H9 (cell line): ENCODE data around the gene ERAP2. TPM values are rescaled to one million over a fixed set of nuclear protein-coding genes. Genes with fewer than 3 reads are reported as not detected.
A peak's percentile ranks its signal among the peaks of the same experiment; 100 is the strongest.

Experiments used
- DNase-seq: peaks from one replicate; pipeline ENCODE4 v3.0.0-alpha.2; 2017
- H2AFZ ChIP-seq: one replicate; pipeline ENCODE4 v1.6.1; 2013; ENCODE audit warnings: mild to moderate bottlenecking, low read length, control low read depth, moderate library complexity
- H2AK5ac ChIP-seq: 2 replicates; pipeline ENCODE4 v1.6.1; 2013; ENCODE audit warnings: low read length, control low read depth, mixed read lengths; ENCODE audit not compliant: insufficient read length
- H2BK120ac ChIP-seq: one replicate; pipeline ENCODE4 v1.6.1; 2013; ENCODE audit warnings: low read depth, mild to moderate bottlenecking, low read length, control low read depth, inconsistent platforms; ENCODE audit not compliant: poor library complexity, severe bottlenecking
- H2BK12ac ChIP-seq: 2 replicates; pipeline ENCODE4 v1.6.1; 2013; ENCODE audit warnings: low read length, control low read depth, mixed read lengths, low read depth; ENCODE audit not compliant: insufficient read length
- H2BK15ac ChIP-seq: 2 replicates; pipeline ENCODE4 v1.6.1; 2013; ENCODE audit warnings: low read depth, low read length, control low read depth
- H2BK20ac ChIP-seq: one replicate; pipeline ENCODE4 v1.6.1; 2013; ENCODE audit warnings: low read depth, mild to moderate bottlenecking, low read length, control low read depth, inconsistent platforms; ENCODE audit not compliant: poor library complexity, severe bottlenecking
- H2BK5ac ChIP-seq: 2 replicates; pipeline ENCODE4 v1.6.1; 2013; ENCODE audit warnings: low read length, control low read depth, mixed read lengths; ENCODE audit not compliant: insufficient read length
- H3K14ac ChIP-seq: 2 replicates; pipeline ENCODE4 v1.6.1; 2013; ENCODE audit warnings: low read length, control low read depth; ENCODE audit not compliant: insufficient read depth
- H3K18ac ChIP-seq: 2 replicates; pipeline ENCODE4 v1.6.1; 2013; ENCODE audit warnings: low read depth, mild to moderate bottlenecking, mixed read lengths, low read length, control low read depth; ENCODE audit not compliant: insufficient read length
- H3K23ac ChIP-seq: 2 replicates; pipeline ENCODE4 v1.6.1; 2013; ENCODE audit warnings: low read length, control low read depth, mixed read lengths, low read depth; ENCODE audit not compliant: insufficient read length
- H3K23me2 ChIP-seq: 2 replicates; pipeline ENCODE4 v1.6.1; 2013; ENCODE audit warnings: low read depth, mild to moderate bottlenecking, mixed read lengths, low read length, control low read depth; ENCODE audit not compliant: insufficient read length, poor library complexity, severe bottlenecking
- H3K27ac ChIP-seq: 2 replicates; pipeline ENCODE4 v1.5.1; 2013; ENCODE audit warnings: low read length, control low read depth, mixed read lengths, low read depth; ENCODE audit not compliant: insufficient read length
- H3K27me3 ChIP-seq: 2 replicates; pipeline ENCODE4 v1.6.1; 2013; ENCODE audit warnings: low read length, control low read depth, inconsistent platforms; ENCODE audit not compliant: insufficient read depth
- H3K4ac ChIP-seq: 2 replicates; pipeline ENCODE4 v1.6.1; 2013; ENCODE audit warnings: low read depth, mild to moderate bottlenecking, control low read depth, inconsistent platforms, low read length, moderate library complexity
- H3K4me1 ChIP-seq: 2 replicates; pipeline ENCODE4 v1.6.1; 2013; ENCODE audit warnings: low read length, control low read depth, inconsistent platforms; ENCODE audit not compliant: insufficient read depth
- H3K4me2 ChIP-seq: 2 replicates; pipeline ENCODE4 v1.6.1; 2013; ENCODE audit warnings: low read length, control low read depth, mixed read lengths; ENCODE audit not compliant: insufficient read length, insufficient read depth
- H3K56ac ChIP-seq: 2 replicates; pipeline ENCODE4 v1.6.1; 2013; ENCODE audit warnings: low read depth, mild to moderate bottlenecking, mixed read lengths, low read length, control low read depth; ENCODE audit not compliant: insufficient read length
- H3K79me1 ChIP-seq: 2 replicates; pipeline ENCODE4 v1.6.1; 2013; ENCODE audit warnings: low read depth, mild to moderate bottlenecking, moderate library complexity, low read length, control low read depth, inconsistent platforms; ENCODE audit not compliant: insufficient read depth, poor library complexity, severe bottlenecking
- H3K79me2 ChIP-seq: 2 replicates; pipeline ENCODE4 v1.6.1; 2013; ENCODE audit warnings: low read length, control low read depth, inconsistent platforms; ENCODE audit not compliant: insufficient read depth
- H3K9ac ChIP-seq: 2 replicates; pipeline ENCODE4 v1.6.1; 2013; ENCODE audit warnings: low read length, control low read depth, mixed read lengths; ENCODE audit not compliant: insufficient read length; ENCODE audit errors: extremely low read depth
- H3K9me3 ChIP-seq: one replicate; pipeline ENCODE4 v1.6.1; 2013; ENCODE audit warnings: low read depth, low read length, inconsistent platforms; ENCODE audit not compliant: control insufficient read depth
- H3T11ph ChIP-seq: one replicate; pipeline ENCODE4 v1.6.1; 2013; ENCODE audit warnings: mild to moderate bottlenecking, low read length, control low read depth, inconsistent platforms
- H4K20me1 ChIP-seq: one replicate; pipeline ENCODE4 v1.6.1; 2013; ENCODE audit not compliant: control insufficient read depth, insufficient read length, insufficient read depth
- H4K5ac ChIP-seq: 2 replicates; pipeline ENCODE4 v1.6.1; 2013; ENCODE audit warnings: low read depth, mild to moderate bottlenecking, mixed read lengths, low read length, control low read depth; ENCODE audit not compliant: insufficient read length
- H4K8ac ChIP-seq: replicated peaks from 2 replicates; pipeline ENCODE4 v1.6.1; 2013; ENCODE audit warnings: low read length, control low read depth, mixed read lengths, low read depth; ENCODE audit not compliant: insufficient read length
- H4K91ac ChIP-seq: 2 replicates; pipeline ENCODE4 v1.6.1; 2013; ENCODE audit warnings: low read depth, mild to moderate bottlenecking, moderate library complexity, mixed read lengths, low read length, control low read depth; ENCODE audit not compliant: insufficient read length
- H3K27ac Mint-ChIP-seq, 3 experiments: 2 replicates in 2 of 3; 3 replicates in 1 of 3; pipeline ENCODE4 v1.8.0; 2020 to 2021; ENCODE audit warnings: mixed read lengths in 3 of 3, mild to moderate bottlenecking in 1 of 3, moderate library complexity in 1 of 3
- H3K27me3 Mint-ChIP-seq: 2 replicates; pipeline ENCODE4 v1.8.0; 2021; ENCODE audit warnings: low read depth, mild to moderate bottlenecking, moderate library complexity, mixed read lengths
- H3K36me3 Mint-ChIP-seq, 3 experiments: 2 replicates in 2 of 3; 3 replicates in 1 of 3; pipeline ENCODE4 v1.8.0; 2020 to 2021; ENCODE audit warnings: low read depth in 3 of 3, mixed read lengths in 3 of 3; ENCODE audit not compliant: insufficient read depth in 1 of 3
- H3K4me1 Mint-ChIP-seq, 2 experiments: 2 replicates each; pipeline ENCODE4 v1.8.0; 2020; ENCODE audit warnings: mixed read lengths in 2 of 2
- H3K4me3 Mint-ChIP-seq, 2 experiments: 2 replicates in 1 of 2; 3 replicates in 1 of 2; pipeline ENCODE4 v1.8.0; 2020 to 2021; ENCODE audit warnings: mild to moderate bottlenecking in 2 of 2, mixed read lengths in 2 of 2, moderate library complexity in 1 of 2
- H3K9me3 Mint-ChIP-seq, 2 experiments: 2 replicates in 1 of 2; 3 replicates in 1 of 2; pipeline ENCODE4 v1.8.0; 2020; ENCODE audit warnings: mild to moderate bottlenecking in 2 of 2, mixed read lengths in 2 of 2, moderate library complexity in 1 of 2
- CTCF ChIP-seq: fragments of 200-600 bp; sonication (generic); conservative IDR thresholded peaks from 3 replicates; pipeline ENCODE4 v1.8.0; 2021; ENCODE audit warnings: antibody characterized with exemption, mild to moderate bottlenecking
- WGBS: extraction: QIAGEN DNeasy Blood & Tissue Kit; methylation state at CpG from one replicate; pipeline ENCODE4 v1.1.7; 2013; ENCODE audit warnings: missing lambda C conversion rate, low lambda C conversion rate, mixed read lengths; ENCODE audit not compliant: insufficient read length; ENCODE audit errors: extremely low coverage; 5-methylcytosine and 5-hydroxymethylcytosine counted together
- total RNA-seq: library from RNA; stranded (reverse); gene quantifications from 2 replicates; pipeline ENCODE4 v1.2.1, GENCODE V29; 2021

Gene ERAP2
- total RNA-seq, 1 experiment from 2014 or later = 0.09 TPM

- no peak overlapping the region for H2BK12ac ChIP-seq
- peaks cover 15 to 16% of the 10 kb centered on the region in 2 experiments for H3K9me3 Mint-ChIP-seq
- no peak overlapping the region for H3K9ac ChIP-seq
- no peaks in the 10 kb centered on the region for H3K4me1 ChIP-seq
- no peak overlapping the region for H3K14ac ChIP-seq
- H2BK15ac ChIP-seq = no peak overlapping the region
- 0 out of 7 replicates have a peak overlapping the region, but pooled peaks of 1 of the 3 experiments have one; percentile 0 for H3K27ac Mint-ChIP-seq
- H3K27me3 ChIP-seq = no peaks in the 10 kb centered on the region
- no peaks in the 10 kb centered on the region for H3K9me3 ChIP-seq
- H3K4me3 Mint-ChIP-seq = no peak overlapping the region
- H3K56ac ChIP-seq = no peak overlapping the region
- no peaks in the 10 kb centered on the region for H3K4me1 Mint-ChIP-seq
- peaks cover 0 to 15% (median 5%) of the 10 kb centered on the region in 3 experiments; a peak in 5 of 7 replicates for H3K36me3 Mint-ChIP-seq
- no peak overlapping the region for H3T11ph ChIP-seq
- no peak overlapping the region for H3K23ac ChIP-seq
- no peaks in the 10 kb centered on the region for H3K79me1 ChIP-seq
- no peak for DNase-seq
- H3K18ac ChIP-seq = no peak overlapping the region
- H2BK120ac ChIP-seq = no peak overlapping the region
- H4K20me1 ChIP-seq = no peaks in the 10 kb centered on the region
- no peaks in the 10 kb centered on the region for H3K79me2 ChIP-seq
- TF ChIP-seq CTCF = no peak
- no peak overlapping the region for H4K5ac ChIP-seq
- H3K4me2 ChIP-seq = no peak overlapping the region
- H2BK5ac ChIP-seq = no peak overlapping the region
- H3K23me2 ChIP-seq = no peaks in the 10 kb centered on the region
- no peak overlapping the region for H3K4ac ChIP-seq
- no peak overlapping the region for H2AK5ac ChIP-seq
- WGBS = no CpG with 5 or more reads among the region's 7 CpGs
- no peak overlapping the region for H3K27ac ChIP-seq
- no peak overlapping the region for H4K91ac ChIP-seq
- H4K8ac ChIP-seq = no peak overlapping the region
- H2BK20ac ChIP-seq = no peak overlapping the region
- H2AFZ ChIP-seq = no peak overlapping the region
- no peaks in the 10 kb centered on the region; the same call in 1 of the 2 replicates for H3K27me3 Mint-ChIP-seq
These were observed 24.8 kb upstream of the ERAP2 start for GRCh38 chr5:96851312-96852062.
